ENCODE data around the gene SLC15A4.

DNA sequence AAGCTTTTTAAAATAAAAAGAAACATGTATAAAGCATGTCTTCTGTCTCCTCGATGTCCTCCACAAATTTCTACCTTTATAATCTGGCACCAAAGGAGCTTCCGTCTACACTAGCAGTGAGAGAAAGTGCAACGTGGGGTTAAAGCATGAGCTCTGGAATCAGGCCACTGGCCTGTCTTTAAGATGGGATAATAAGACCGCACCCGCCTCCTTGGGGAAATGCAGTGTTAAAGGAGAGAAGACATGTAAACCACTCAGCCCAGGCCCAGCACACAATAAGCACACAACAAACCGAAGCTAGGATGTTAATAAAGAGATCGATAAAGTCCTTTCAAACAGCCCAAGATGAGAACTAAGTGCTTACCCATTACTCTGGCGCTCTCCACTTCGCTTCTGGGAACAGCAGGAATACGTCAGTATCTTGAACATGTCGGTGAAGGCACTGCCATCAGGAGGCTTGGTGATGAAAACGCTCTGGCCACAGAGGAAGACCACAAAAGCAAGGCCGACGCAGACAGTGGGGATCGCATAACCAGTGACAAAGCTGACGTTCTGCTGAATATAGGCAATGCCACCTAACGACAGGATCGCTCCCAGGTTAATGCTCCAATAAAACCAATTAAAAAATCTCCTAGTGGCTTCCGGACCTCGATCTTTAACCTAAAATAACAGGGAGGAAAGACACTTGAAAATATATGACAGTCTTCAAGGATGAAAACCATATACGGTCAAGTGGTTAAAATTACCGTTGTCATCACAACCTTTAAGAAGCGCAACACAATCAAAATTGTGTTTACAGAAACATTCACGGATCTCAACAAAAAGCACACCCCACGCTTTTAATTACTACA is 9.1 kb downstream of the SLC15A4 start:
- no peak for TF ChIP-seq POLR2A (IDR thresholded peaks at IDR 0.05)
- TF ChIP-seq, protein P1, sequence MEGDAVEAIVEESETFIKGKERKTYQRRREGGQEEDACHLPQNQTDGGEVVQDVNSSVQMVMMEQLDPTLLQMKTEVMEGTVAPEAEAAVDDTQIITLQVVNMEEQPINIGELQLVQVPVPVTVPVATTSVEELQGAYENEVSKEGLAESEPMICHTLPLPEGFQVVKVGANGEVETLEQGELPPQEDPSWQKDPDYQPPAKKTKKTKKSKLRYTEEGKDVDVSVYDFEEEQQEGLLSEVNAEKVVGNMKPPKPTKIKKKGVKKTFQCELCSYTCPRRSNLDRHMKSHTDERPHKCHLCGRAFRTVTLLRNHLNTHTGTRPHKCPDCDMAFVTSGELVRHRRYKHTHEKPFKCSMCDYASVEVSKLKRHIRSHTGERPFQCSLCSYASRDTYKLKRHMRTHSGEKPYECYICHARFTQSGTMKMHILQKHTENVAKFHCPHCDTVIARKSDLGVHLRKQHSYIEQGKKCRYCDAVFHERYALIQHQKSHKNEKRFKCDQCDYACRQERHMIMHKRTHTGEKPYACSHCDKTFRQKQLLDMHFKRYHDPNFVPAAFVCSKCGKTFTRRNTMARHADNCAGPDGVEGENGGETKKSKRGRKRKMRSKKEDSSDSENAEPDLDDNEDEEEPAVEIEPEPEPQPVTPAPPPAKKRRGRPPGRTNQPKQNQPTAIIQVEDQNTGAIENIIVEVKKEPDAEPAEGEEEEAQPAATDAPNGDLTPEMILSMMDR (IDR thresholded peaks at IDR 0.05) = no peak

Measured in Peyer's patch (tissue), 4 donors.